Limb (tissue), 2 donors: ENCODE measurements around the gene PHACTR1.

ENCODE experiments used
- DNase-seq, 2 donors: peaks; one replicate each; pipeline ENCODE4 v3.0.0-alpha.2; 2016; ENCODE audit errors: extremely low spot score in 2 of 2

PHACTR1 gene

DNA sequence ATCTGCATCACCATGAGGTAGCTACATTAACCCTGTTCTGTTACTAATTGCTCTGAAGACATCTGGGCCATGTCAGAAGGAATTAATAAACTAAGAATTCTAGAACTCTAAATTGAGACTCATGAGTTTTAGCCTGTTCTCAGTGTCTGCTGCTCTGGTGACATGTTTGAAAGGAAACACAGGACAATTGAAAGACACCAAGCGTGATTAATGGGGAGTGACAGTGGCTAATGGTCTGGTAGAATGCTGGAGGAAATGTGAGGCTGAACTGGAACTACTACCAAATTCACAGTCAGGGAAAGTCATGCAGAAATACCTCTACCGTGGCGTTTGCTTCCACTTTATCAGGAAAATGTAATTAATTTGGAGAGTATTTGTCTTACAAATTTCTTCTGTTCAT is 471.7 kb downstream of the PHACTR1 start:
- DNase-seq, result no peak

DNA sequence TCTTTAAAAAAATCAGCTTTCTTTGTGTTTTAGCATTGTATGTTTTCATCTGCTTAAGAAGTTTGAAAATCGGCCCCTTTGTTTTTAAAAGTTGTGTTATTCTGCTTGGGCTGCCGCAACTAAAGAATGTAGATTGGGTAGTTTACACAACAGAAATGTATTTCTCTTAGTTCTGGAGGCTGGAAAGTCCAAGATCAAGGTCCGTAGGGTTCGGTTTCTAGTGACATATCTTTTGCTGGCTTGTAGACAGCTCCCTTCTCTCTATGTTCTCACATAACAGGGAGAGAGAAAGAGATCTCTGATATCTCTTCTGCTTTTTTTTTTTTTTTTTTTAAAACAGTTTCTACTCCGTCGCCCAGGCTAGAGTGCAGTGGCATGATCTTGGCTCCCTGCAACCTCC is 473.1 kb downstream of the PHACTR1 start:
- DNase-seq, result no peak

DNA sequence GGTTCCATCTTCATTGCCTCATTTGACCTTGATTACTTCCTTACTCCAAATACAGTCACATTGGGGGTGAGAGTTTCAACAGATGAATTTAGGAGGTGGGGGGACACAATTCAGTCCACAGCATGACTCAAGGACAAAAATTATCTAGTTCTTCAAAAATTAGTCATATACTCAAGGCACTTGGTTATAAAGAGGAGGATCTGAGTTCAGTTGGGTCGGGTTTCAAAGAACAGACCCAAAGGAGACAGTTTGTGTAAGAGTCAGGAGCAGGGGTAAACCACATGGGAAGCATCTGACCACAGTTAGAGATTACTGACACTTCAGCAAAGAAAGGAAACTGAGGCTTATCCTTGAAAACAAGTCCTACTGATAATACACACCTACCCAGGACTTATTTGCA is 473.8 kb downstream of the PHACTR1 start:
- DNase-seq, result no peak

DNA sequence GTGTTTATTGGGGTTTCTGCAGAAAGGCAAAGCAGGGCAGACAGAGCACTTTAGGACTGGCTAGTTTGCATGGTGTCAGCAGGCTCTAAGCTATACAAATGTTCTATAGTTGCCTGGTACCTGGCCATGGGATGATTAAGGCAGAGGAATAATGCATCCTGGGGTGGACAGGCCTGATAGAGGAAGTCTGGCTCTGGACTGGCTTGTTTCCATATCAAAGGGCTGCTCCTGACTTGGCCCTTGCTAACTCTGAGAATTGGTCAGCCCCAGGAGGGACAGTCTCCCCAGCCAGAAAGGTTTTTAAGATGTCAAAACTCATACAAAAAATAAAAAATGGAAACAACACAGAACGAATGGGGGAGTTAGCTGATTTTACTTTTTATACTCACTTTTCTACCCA is 474.9 kb downstream of the PHACTR1 start:
- DNase-seq, result no peak

DNA sequence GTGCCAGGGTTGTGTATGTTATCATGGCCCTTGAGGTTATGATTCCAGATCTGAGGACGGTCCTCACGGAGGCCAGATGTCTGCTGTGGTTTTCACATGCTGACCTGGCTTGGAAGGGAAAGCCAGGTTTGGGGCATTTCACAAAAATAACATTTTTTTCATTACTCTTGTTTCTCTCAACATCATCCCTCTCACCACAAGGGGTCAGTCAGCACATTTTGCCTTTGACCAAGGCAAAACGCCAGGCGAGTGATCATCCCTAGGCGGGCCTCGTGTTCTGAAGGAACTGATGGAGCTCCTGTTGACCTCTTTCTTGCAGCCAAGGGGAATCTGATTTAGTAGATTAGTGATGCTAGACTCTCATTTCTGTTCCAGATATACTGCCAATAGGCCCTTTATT is 478.3 kb downstream of the PHACTR1 start:
- peak; percentile 40 to 50 for DNase-seq

DNA sequence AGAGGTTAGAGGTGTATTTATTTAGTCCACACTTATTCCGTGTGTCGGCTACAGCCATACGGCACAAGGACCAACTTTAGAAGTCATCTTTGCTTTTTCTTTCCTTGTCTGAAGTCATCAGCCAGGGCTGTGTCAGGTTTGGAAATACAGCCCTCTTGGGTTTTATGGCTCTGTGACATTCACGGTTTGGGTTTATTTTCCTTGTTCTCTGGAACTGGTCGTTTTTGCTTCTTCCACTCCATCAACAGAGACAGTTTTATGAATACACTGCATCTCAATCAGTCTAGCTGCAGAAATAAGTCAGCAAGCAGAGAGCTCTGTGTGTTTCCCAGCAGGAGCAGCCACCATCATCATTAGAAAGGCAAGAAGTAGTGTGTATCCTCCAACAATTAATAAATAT is 479.2 kb downstream of the PHACTR1 start:
- DNase-seq, result no peak

DNA sequence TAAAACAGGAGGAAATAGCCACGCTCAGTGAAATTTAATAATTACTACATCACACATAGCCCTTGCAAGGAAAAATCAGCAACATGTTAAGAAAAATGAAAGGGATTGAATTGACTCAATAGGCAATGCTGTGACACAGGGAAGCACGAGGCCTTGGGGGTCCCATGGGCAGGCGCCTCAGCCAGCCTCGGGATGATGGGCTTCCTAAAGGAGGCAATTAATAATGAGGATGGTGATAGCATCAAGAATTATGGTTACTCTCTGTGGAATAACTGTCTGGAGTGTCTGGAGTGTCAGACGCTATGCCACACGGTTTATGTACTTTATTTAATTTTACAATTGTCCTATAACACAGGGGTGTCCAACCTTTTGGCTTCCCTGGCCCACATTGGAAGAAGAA is 481.6 kb downstream of the PHACTR1 start:
- no peak for DNase-seq

DNA sequence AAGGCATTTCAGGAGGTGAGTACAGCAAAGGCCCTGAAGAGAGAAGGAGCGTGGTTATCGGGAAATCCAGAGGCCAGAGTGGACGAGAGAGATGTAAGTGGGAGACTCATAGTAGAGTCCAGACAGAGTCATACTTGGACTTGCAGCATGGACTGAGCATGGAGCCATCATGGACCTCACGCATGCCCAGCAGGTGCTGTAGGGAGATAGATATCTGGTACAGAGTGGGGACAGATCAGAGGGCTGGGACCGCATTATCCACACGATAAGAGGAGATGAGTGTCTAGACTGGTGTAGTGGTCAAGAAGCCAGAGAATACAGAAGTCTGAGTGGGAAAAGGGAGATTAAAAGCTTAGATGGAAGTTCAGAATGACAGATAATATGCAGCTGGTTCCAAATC is 484.8 kb downstream of the PHACTR1 start:
- DNase-seq, result no peak

DNA sequence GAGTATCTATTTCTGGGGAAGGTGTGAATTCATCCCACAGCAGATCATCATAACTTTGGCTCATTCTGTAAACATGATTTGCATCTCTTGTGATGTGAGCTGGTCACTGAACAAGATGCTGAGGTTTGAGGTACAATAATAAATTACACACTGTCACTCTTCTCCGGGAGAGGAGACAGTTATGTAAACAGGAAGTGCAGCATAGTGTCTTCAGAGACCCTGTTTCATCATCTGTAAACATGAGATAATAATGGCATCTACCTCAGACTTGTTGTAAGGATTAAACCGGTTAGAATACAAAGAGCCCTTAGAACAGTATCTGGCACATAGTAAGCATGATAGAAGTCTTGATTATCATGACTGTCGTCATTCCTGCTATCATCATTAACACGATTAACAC is 486.6 kb downstream of the PHACTR1 start:
- no peak for DNase-seq

DNA sequence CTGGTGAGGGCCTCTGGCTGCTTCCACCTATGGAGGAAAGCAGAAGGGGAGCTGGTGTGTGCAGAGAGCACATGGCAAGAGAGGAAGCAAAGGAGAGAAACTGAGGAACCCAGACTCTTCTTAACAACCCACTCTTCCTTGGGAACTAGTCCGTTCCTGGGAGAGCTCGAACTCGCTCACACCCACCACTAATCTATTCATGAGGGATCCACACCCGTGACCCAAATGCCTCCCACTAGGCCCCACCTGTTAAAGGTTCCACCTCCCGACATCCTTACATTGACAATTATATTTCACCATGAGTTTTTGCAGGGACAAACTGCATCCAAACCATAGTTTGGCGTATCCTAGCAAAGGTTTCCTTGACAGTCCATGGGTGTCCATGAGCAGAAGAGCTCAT is 488.5 kb downstream of the PHACTR1 start:
- DNase-seq, result no peak

DNA sequence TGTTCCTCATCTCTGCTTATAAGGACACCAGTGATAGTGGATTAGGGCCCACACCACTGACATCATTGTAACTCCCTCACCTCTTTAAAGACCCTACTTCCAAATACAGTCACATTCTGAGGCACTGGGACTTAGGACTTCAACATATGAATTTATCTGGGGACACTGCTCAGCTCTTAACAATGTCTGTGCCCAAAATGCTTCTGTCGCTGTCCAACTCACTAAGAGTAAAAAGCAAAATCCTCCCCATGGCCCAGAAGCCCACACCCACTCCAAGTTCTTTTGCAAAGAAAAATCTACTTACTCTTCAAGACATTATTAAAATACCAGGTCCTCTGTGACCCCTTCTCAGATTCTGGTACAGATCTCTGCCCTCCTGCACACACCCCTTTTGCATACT is 495.5 kb downstream of the PHACTR1 start:
- no peak for DNase-seq

DNA sequence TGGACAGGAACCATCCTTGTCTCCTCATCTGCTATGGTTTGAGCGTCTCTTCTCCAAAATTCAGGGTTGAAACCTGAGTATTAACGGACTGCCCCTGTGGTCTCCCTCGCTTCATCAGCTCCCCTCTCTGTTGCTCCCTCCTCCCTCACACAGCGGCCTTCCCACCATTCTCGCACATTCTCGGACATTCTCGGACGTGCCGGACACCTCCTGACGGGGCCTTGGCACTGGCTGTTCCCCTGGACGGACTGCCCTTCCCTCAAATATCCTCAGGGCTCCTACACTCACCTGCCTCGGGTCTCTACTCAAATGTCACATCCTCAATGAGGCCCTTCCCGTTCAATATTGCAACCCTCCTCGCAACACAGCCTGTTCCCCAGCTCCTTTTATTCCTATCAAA is 496.0 kb downstream of the PHACTR1 start:
- DNase-seq, result no peak

DNA sequence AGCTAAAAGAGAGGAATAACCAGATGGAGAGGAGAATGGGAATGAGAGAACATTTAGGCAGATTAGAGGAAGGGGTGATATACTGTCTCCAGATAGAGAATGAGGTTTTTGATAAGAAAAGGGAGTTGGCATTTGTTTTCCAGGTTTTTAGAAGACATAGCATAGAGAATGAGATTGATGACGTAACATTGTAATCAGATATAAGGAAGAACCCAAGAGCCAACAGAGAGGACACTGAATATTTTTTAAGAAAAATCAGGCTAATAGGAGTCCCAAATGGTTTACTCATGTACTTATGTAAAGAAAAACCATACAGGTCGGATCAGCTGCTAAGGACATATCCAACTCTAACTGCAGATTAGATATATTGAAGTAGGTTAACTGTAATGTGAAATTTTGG is 498.8 kb downstream of the PHACTR1 start:
- DNase-seq, result no peak

DNA sequence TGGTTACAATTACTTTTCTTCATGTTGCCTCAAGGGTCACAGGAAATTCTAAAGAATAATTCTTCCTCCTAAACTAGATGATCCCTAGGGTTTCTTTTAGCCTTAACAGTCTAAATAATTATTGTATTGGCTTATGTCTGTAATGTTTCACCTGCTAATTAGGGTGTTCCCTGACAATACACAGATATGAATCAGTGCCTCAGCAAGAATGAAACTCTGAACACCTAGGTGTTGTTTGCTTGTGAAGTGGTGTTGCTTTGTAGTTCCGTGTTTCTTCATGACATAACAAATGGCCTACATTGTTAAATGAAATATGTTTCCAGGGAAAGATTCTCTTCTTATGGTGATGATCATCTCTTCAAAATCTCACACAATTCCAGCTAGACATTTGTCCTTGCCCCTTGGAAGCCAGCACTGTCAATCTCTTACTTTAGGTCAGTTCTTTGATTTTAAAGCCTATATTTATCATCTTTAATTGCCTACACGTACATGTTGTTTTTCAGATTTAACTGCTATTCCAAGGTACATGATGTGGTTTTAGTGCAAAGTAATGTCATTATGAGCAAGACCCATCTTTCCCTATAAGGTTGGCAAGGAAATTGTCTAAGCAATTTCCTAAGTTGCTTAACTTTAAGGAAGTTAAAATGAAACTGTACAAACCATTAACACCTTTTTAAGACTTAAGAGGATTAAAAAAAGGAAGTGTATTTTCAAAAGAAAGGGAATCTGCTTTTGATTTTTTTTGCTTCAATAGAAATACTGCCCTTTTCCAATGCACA is 499.9 kb downstream of the PHACTR1 start:
- DNase-seq, result no peak

DNA sequence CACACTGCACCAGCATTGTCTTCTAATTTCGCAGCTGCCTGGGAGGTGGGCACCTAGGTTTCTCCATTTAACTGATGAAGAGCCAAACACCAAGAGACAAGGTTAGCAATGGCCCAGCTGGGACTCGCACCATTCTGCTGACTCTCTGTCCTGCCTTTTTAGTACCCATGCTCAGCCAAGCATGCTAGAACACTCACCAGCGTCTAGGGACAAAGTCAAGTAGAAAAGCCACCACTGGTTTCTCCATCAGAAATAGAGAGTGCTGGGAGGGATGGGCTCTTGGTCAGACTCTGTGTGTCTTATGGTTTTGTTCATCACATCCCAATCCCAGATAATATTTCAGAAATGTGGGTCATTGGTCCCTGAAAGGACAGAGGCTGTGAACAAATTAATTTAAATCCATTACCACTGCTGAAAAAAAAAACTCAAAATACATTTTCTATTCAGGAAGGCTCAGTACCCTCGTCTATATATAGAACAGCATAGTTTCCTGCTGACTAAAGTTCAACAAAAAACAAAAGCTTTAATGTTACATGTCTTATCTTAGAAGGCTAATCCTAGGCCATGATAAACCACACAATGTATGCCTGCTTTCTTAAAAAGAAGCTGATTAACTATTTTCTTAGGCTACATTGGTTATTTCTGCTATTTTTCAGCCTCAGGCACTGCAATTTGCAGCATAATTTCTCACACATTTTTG is 500.8 kb downstream of the PHACTR1 start:
- no peak for DNase-seq

DNA sequence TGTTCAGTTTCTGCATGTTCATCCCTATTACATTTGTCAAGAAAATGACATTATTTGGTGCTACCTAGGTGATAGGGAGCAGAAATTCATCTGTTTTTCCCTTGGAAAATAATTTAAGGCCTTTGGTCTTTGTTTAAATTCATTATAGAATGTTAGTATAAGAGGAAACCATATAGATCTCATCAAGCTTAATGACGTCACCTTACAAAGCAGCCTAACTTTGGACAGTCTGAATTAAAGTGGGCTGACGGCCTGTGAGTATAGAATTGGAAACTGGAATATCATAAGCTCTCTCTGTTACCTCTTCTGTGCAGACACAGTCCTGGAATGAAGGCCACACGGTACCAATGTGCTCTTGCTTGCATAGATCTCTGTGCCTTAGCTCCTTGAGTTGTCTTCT is 503.7 kb downstream of the PHACTR1 start:
- no peak for DNase-seq

DNA sequence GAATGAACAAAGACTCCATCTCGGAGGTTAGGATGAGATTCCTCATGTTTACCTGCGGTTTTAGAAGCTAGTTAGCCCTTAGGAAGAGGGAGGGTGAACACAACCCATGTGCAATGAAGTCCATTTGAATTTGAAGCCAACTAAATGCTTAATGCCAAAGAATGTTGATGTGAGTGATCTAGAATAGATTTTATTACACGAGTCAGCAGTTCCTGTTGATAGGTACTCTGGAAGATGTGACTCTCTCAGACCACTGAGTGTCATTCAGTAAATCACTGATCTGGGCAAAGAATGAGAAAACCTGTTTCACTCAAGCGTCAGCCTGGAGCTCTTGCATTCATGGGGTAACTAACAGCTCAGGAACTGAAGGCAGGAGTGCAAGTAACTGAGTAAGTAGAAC is 505.5 kb downstream of the PHACTR1 start:
- no peak for DNase-seq

DNA sequence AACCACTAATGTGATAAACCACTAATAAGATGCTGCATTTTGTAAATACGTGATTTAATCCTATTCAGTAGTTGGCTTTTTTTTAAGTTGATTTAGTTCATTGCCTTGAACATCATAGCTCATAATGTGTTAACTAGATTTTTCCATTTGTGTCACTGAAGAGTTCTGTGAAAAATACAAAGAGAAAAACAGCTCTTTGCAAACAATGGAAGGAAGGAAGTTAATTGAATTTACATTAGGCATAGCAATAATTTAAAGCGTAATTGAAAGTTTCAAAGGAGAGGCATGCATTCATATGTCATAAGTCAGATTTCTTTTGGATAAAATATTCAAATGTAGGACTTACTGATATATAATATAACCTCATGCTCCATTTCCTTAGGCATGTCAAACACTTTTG is 509.5 kb downstream of the PHACTR1 start:
- no peak for DNase-seq

DNA sequence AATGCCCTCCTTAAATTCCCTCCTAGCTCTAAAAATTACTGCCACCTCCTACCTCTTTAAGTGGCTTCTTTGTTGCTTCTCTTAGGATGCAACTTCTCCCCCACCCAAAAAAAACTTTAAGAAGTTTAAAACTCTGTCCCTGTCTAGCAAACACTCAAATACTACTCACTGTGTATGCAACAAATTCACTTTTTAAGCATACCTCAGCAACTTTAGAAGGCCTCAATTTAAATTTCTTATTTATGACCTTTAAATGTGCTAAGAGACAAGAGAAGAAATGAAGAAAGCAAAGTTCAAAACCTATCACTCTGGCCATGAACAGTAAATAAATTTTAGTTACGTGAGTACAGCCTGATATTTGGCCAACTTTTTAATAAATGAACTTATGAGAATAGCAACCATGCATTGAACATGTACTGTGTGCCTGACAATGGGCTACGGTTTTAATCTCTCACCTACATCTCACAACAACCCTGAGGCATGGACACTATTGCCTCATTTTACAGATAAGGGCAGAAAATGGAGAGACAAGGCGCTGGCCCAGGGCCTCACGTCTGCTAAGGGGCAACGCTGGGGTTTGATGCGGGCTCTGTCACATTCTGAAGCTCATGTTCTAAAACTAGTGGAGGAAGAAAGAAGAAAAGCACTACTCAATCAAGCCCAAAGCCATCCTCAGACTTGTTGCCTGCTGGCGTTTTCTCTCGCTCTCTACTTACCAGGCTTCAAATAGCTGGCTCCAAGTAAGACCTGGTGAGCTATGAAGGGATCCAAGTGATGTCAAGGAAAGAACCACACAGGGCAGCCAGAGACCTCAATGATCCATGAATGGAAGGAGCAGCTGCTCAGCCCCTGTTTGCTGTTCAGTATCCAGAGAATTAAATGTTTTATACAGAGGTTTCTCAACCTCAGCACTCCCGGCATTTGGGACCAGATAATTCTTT is 512.0 kb downstream of the PHACTR1 start:
- no peak for DNase-seq

DNA sequence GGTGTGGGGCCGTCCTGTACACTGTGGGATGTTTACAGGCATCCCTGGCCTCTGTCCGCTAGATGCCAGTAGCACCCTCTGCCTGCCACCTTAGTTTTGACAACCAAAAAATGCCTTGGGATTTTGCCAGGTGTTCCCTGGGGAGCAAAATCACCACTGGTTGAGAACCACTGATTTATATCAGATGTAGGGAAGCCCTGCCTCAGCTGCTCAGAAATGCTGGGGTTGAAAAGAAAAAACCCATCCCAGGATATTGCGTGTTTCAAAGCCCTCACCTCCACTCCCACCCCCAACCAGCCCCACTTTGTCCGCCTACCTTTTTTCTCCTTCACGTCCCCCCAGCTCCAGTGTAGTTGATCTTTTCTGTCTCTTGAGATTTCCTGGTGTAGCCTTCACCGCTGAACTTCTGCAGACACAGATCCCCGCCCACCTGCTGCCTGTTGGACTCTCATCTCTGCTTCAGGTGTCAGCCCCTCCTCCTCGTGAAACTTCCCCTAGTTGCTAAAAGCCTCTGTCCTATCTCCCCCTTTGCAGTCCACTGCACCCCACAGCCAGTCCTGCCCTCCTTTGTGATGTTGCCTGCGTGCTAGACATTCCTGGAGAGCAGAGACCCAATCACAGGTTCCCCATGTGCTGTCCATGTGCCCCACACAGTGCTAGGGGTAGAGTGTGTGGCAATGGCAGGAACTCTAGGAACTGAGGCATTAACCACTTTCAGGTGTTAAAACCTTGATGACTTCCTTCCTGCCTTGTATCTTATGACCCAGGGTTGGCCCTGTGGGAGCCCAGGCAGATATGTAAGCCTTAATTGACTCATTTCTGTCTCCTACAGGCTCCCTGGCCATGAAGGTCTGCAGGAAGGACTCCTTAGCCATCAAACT is 512.9 kb downstream of the PHACTR1 start:
- no peak for DNase-seq

DNA sequence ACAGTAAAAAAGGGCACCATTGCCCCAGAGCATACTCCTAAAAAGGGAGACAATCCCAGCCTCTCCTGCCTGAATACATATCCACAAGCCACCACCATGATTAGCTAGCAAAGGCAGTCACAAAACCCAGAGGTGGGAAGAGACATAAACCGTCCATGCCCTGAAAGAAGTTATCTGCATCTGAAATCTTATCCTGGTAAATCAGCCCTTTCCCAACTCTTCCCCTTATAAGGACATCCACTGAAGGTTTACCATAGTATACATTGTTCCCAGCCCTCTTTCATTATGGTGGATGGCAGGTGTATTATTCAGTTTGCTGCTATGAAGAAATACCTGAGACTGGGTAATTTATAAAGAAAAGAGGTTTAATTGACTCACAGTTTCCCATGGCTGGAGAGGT is 516.5 kb downstream of the PHACTR1 start:
- no peak for DNase-seq
